ENCODE results near the gene NACA.

NACA gene

DNA sequence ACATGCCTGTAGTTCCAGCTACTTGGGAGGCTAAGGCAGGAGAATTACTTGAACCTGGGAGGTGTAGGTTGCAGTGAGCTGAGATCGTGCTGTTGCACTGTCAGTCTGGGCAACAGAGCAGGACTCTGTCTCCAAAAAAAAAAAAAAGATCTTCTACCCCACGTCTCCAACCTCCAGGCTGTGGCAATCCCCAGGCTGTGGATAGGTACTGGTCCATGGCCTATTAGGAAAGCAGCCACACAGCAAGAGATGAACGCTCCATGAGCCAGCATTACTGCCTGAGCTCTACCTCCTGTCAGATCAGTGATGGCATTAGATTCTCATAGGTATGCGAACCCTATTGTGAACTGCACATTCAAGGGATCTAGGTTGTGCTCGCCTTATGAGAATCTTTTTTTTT, 30.9 kb downstream of the NACA start:
- intact Hi-C loops (cut with DNase I) = no loop called here
- DNase-seq = no peak

DNA sequence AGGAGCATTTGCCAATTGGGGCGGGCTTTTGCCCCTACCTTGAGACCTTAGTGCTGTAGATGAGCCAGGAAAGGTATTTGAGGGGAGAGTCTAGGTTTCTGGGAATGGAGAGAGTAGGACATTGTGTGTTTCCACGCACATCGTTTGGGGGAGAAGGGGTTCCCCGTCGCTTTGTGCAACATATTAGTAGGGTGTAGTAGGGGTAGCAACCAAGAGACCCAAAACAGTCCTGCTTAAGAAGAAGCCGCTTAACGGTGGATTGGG, 36.3 kb downstream of the NACA start:
- intact Hi-C loops (cut with DNase I) = loop anchor here (1.0 to 2.0 kb wide), 2 partner anchors 37 to 52 kb away; partner anchors contain the start of gene NACA
- no peak for DNase-seq

- peak; percentile 87 to 99 (median 92) for DNase-seq
- intact Hi-C loops (cut with DNase I) = loop anchor here (1.0 to 2.0 kb wide), 2 partner anchors 37 to 51 kb away; partner anchors contain the start of gene NACA
Observed at GRCh38 chr12:56688129-56688845, 36.8 kb downstream of the NACA start, which contains the start of gene PTGES3. Gene PTGES3, minus strand, starts transcription at chr12:56688284. Its CDS starts 285 bp downstream, at chr12:56687999.

DNA sequence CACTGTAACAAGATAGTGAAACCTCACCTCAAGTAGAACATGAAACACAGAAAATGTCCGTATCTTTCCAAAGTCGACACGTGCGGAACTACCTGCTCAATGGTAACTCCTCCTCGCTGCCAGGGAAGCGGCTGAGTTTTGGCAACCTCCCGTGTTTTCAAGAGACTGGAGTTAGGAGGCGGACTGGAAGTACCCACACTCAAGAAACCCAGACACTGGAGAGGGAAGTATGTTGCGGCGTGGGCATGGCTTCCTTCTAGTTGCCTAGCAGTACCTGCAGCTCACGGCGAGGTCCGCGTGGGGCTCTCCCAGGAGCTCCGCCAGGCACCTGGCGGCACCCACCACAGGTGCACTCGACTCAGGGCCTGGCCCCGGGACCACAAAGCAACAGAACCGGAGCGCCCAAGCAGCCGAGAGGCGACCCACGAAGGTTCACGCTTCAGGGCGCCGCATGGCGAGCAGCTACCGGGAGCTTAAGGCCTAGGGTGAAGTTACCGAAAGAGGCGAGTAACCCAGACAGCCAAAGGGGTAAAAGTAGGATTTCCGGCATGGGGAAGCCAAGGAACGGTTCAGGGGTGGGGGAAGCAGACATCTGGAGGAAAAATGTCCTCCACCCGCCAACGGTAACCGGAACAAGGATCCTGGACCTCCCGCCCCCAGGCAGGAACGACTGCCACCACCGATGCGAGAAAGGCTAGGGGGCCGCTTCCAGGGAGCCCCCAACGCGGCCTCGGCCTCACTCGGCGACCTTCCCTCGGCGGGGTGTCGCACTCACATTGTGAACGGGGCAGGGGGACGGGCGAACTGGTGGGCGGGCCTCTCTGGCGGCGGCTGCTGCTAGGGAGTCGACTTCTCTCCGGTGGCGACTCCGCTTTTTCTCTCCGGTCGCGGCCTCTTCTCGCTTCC, 37.6 kb downstream of the NACA start:
- DNase-seq = peak in 9 of 10 donors; percentile 20 to 91 (median 46)
- intact Hi-C loops (cut with DNase I) = loop anchor here (1.0 to 2.0 kb wide), 2 partner anchors 38 to 51 kb away; partner anchors contain the start of gene NACA

- intact Hi-C loops (cut with DNase I) = no loop called here
- DNase-seq = peak in 1 of 10 donors; percentile 37
Observed at GRCh38 chr12:56684745-56685359, 40.2 kb downstream of the NACA start.

DNA sequence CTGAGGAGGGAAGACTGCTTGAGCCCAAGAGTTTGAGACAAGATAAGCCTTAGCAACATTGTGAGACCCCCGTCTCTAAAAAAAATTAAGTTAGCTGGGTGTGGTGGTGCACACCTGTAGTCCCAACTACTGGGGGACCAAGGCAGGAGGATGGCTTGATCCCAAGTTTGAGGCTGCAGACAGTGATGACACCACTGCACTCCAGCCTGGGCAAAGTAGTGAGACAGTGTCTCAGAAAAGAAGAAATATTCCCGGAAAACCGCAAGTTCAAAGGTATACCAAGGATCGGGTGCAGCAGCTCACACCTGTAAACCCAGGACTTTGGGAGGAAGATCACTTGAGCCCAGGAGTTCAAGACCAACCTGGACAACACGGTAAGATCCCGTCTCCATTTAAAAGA, 42.8 kb downstream of the NACA start:
- no peak for DNase-seq
- intact Hi-C loops (cut with DNase I) = no loop called here

- DNase-seq = no peak
- intact Hi-C loops (cut with DNase I) = no loop called here
Observed at GRCh38 chr12:56679883-56680575, 45.1 kb downstream of the NACA start.

- intact Hi-C loops (cut with DNase I) = no loop called here
- no peak for DNase-seq
Observed at GRCh38 chr12:56678852-56679251, 46.2 kb downstream of the NACA start.

DNA sequence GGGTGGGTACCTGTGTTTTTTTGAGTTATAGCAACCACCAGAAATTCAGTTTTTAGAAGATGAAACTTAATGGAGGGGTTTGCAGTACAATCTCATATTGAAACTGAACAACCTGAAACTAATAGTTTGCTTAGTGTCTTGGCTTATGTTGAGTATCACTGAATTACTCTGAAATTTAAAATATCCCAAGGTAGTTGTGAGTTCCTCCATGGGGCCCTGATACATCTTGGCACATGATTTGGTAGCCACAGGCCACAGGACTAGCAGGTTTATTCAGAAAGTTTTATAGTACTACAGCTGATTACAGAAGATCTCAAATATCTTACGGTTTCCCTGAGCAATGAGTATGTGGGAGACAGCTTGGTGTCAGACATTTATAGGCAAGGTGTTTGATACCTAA, 47.4 kb downstream of the NACA start:
- intact Hi-C loops (cut with DNase I) = no loop called here
- no peak for DNase-seq

DNA sequence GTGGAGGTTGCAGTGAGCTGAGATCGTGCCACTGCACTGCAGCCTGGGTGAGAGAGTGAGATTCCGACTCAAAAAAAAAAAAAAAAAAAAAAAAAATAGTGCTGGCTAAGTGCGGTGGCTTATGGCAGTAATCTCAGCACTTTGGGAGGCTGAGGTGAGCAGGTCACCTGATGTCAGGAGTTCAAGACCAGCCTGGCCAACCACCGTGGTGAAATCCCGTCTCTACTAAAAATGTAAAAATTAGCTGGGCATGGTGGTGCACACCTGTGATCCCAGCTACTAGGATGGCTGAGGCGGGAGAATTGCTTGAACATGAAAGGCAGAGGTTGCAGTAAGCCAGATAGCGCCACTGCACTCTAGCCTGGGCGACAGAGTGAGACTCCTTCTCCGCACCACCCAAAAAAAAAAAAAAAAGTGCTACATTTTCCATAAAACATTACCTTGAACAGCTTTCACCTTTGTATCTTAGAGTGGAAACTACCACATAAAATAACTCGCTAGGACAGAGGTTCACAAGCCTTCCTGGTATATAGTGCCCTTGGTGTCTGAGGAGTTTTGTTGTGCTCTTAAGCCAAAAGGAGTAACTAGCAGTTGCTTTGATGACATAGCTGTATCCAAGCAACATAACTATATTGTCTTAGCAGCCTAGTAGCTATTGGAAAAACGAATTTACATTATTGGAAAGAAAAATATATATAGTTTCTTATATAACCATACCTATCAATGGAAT, 48.1 kb downstream of the NACA start:
- intact Hi-C loops (cut with DNase I) = no loop called here
- DNase-seq = no peak

DNA sequence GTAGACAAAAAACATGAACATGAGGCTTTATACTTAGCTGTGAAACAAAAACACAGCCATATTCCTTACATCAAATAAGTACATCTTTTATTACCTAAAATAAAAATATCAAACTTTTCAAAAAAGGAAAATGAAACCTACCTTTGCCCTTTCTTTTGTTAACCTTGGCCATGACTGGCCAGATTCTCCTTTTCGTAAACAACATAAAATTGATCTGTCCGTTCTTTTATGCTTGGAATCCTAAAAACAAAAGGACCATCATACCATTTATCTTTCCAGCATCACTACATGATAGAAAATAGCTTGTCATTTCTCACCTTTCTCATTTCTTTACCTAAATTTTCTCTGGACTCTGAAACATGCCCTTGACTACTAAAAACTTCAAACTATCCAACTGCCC, 53.5 kb downstream of the NACA start:
- intact Hi-C loops (cut with DNase I) = no loop called here

GRCh38 chr12:56670836-56671235, 54.3 kb downstream of the NACA start:
- DNase-seq = no peak
- intact Hi-C loops (cut with DNase I) = no loop called here

More for the DNA sequence above, 53.5 kb downstream of the NACA start:
- no peak for DNase-seq

- intact Hi-C loops (cut with DNase I) = no loop called here
- no peak for DNase-seq
Observed at GRCh38 chr12:56668197-56668457, 57.0 kb downstream of the NACA start.
